Astrocyte of the spinal cord (primary cell): ENCODE results near the gene SERPINB12.

Experiments used
- DNase-seq: peaks from one replicate; pipeline ENCODE4 v3.0.0; 2011; ENCODE audit warnings: low read depth, low spot score
- H3K4me3 ChIP-seq: 2 replicates; pipeline ENCODE4 v1.5.1; 2011; ENCODE audit warnings: low read depth, mild to moderate bottlenecking, low read length, moderate library complexity
- CTCF ChIP-seq: IDR thresholded peaks from 2 replicates; pipeline ENCODE4 v1.5.1; 2012; ENCODE audit warnings: low read depth, mild to moderate bottlenecking, low read length, inconsistent platforms
- in situ Hi-C: cut with HindIII; loops from 2 replicates; pipeline ENCODE4 v1.10.0; 2017; ENCODE audit warnings: low sequenced_read_pairs

SERPINB12 gene

GRCh38 chr18:63523660-63524059, 18.5 kb upstream of the SERPINB12 start:
- no peak for DNase-seq
- in situ Hi-C loops = no loop called here

GRCh38 chr18:63527251-63527650, 14.9 kb upstream of the SERPINB12 start:
- in situ Hi-C loops = no loop called here
- no peak for TF ChIP-seq CTCF

More at GRCh38 chr18:63523660-63524059, 18.5 kb upstream of the SERPINB12 start:
- TF ChIP-seq CTCF = no peak
- H3K4me3 ChIP-seq = no peak overlapping the region

GRCh38 chr18:63528863-63529492, 13.2 kb upstream of the SERPINB12 start:
- no peak for TF ChIP-seq CTCF
- in situ Hi-C loops = no loop called here
- DNase-seq = no peak

More at GRCh38 chr18:63527251-63527650, 14.9 kb upstream of the SERPINB12 start:
- DNase-seq = no peak
- H3K4me3 ChIP-seq = no peak overlapping the region

GRCh38 chr18:63532471-63532870, 9.7 kb upstream of the SERPINB12 start:
- no peak for DNase-seq
- TF ChIP-seq CTCF = no peak
- no peak overlapping the region for H3K4me3 ChIP-seq
- in situ Hi-C loops = no loop called here

More at GRCh38 chr18:63528863-63529492, 13.2 kb upstream of the SERPINB12 start:
- H3K4me3 ChIP-seq = no peak overlapping the region

- in situ Hi-C loops = no loop called here
- no peak overlapping the region for H3K4me3 ChIP-seq
- DNase-seq = no peak
- no peak for TF ChIP-seq CTCF
Observed at GRCh38 chr18:63534615-63535014, 7.6 kb upstream of the SERPINB12 start.

GRCh38 chr18:63539904-63540510, 2.2 kb upstream of the SERPINB12 start:
- peak; percentile 44 for DNase-seq

More at GRCh38 chr18:63539904-63540510, 2.2 kb upstream of the SERPINB12 start:
- no peak for TF ChIP-seq CTCF
- H3K4me3 ChIP-seq = no peak overlapping the region
- in situ Hi-C loops = no loop called here
